Measurements from ENCODE around the gene PFKFB2. TPM values are rescaled to one million over a fixed set of nuclear protein-coding genes. Genes with fewer than 3 reads are reported as not detected.
"Not testable (repeated sequence)": the region's sequence is repeated elsewhere in the genome, so short reads cannot be mapped to it uniquely, and the experiment has no call there.

The PFKFB2 gene
- total RNA-seq, 4 donors from 2014 or later = 44.6 to 150 (median 116) TPM

DNA sequence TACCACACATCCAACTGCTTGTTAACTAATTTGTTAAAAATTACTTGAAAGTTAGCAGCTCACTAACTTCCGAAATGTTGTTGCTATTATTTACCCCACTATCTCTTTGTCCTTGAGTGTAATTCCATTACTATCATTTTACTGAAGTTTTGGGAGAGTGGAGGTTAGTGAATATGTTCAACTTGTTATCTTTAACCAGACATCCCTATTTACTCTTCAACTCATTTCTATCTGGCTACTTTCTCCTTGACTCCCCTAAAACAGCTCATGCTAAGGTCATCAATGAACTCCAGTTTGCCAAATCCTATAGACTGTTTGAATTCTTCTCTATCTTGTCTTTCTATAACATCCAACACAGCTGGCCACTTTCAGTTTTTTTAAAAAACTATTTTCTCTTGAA, 16.2 kb upstream of the PFKFB2 start:
- TF ChIP-seq POLR2A (IDR thresholded peaks at IDR 0.05) (no peak), CTCF (IDR thresholded peaks at IDR 0.05) (no peak)

DNA sequence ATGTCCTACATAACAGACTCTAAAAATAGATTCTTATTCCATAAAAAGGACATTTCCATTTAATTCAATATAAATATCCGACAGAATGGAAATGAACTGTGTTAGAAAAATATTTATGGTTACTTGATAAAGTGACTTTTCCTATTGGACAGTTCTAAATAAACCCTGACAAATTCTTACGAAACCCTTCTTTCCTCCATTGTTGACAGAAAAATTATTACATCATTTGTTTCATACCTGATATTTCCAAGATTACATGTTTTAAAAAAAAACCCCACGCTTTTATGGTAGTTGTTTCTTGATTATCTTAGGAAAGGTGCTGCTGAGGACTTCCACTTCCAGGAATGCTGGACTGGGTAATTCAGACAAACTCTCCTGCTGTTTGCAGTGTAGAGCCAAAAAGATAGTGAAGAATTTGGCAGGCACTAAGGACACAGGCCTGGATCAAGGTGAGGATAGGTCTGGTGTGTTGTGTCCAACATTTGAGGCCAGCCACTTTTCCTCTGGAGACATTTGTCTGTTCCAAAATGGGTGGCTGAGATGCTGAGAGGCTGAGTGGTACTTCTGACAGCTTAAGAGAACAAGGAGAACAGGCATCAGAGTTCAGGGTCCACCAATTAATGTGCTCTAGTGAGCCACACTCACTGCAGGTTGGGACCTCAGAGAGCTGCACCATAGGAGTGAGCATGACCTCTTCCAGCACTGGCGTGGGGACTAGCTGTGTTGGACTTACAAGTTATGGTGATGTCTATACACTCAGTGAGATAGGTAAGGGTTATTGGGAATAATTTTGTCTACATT, 13.5 kb upstream of the PFKFB2 start:
- Histone ChIP-seq H3K27ac (no peak overlapping the region), H3K27me3 (no peaks in the 10 kb centered on the region), H3K4me1 (no peaks in the 10 kb centered on the region), H3K36me3 (no peaks in the 10 kb centered on the region), H3K9me3 (no peaks in the 10 kb centered on the region), H3K4me3 (no peak overlapping the region)
- no peak for DNase-seq
- no peak for TF ChIP-seq POLR2A (IDR thresholded peaks at IDR 0.05)

More for the DNA sequence above, 16.2 kb upstream of the PFKFB2 start:
- H3K27ac ChIP-seq = no peak overlapping the region
- no peaks in the 10 kb centered on the region for H3K36me3 ChIP-seq
- no peaks in the 10 kb centered on the region for H3K4me1 ChIP-seq
- no peak overlapping the region for H3K4me3 ChIP-seq
- H3K9me3 ChIP-seq = no peaks in the 10 kb centered on the region
- DNase-seq = no peak
- no peaks in the 10 kb centered on the region for H3K27me3 ChIP-seq

- no peak for TF ChIP-seq CTCF (IDR thresholded peaks at IDR 0.05)
- no peak for TF ChIP-seq POLR2A (IDR thresholded peaks at IDR 0.05)
- DNase-seq = no peak
- H3K36me3 ChIP-seq = no peaks in the 10 kb centered on the region
- H3K27ac ChIP-seq = no peak overlapping the region
- no peaks in the 10 kb centered on the region for H3K4me1 ChIP-seq
- no peaks in the 10 kb centered on the region for H3K27me3 ChIP-seq
- no peaks in the 10 kb centered on the region for H3K9me3 ChIP-seq
- no peak overlapping the region for H3K4me3 ChIP-seq
Measured at GRCh38 chr1:207040181-207040533, 12.9 kb upstream of the PFKFB2 start.

DNA sequence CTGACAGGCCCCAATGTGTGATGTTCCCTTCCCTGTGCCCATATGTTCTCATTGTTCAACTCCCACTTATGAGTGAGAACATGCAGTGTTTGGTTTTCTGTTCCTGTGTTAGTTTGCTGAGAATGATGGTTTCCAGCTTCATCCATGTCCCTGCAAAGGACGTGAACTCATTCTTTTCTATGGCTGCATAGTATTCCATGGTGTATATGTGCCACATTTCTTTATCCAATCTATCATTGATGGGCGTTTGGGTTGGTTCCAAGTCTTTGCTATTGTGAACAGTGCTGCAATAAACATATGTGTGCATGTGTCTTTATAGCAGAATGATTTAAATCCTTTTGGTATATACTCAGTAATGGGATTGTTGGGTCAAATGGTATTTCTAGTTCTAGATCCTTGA, 11.7 kb upstream of the PFKFB2 start:
- not testable (repeated sequence) for H3K27ac ChIP-seq, DNase-seq, H3K36me3 ChIP-seq, H3K4me3 ChIP-seq, H3K27me3 ChIP-seq, H3K9me3 ChIP-seq
- H3K4me1 ChIP-seq = peaks cover 0 to 12% (median 0%) of the 10 kb centered on the region in 4 donors

DNA sequence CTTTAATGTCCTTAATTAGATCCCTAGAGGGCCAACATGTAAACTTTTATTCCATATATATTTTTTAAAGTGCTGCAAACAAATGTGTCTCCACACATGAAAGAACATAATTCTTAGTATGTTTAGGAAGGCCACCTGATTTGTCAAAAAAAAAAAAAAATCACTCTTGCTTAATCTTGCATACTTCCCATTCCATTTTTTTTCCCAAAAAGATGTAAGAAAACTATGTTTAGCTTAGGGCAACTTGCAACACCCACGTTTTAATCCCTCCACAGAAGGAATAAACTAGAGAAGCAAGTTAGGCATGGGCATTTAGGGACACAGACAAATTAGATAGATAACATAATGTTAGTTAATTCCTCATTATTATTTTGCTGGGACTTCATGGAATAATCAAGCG, 7.6 kb upstream of the PFKFB2 start:
- peaks cover 0 to 32% (median 0%) of the 10 kb centered on the region in 4 donors for H3K4me1 ChIP-seq
- H3K27me3 ChIP-seq = no peaks in the 10 kb centered on the region
- H3K9me3 ChIP-seq = no peaks in the 10 kb centered on the region
- DNase-seq = no peak
- no peak for TF ChIP-seq POLR2A (IDR thresholded peaks at IDR 0.05)
- TF ChIP-seq CTCF (IDR thresholded peaks at IDR 0.05) = no peak
- peaks cover 0 to 14% (median 0%) of the 10 kb centered on the region in 3 donors for H3K36me3 ChIP-seq
- no peak overlapping the region for H3K27ac ChIP-seq
- no peak overlapping the region for H3K4me3 ChIP-seq

DNA sequence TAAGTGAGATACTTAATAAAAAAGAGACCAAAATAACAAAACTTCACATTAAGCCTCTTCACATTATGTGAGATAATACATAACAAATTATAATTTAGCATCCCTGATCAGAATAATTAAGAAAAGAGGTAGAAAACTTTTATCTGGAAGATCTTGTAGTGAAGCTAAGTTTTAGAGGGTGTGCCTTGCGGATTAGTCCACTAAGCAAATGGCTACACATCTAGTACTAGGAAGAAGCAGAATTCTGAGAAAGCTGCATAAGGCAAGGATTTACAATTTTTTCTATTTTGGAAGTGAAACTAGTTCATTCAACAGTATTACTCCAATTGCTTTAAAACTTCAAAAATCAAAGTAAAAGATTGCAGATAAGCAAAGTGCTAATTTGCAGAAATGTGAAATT, 5.6 kb upstream of the PFKFB2 start:
- Histone ChIP-seq H3K27ac (no peak overlapping the region), H3K27me3 (no peaks in the 10 kb centered on the region), H3K4me3 (no peak overlapping the region), H3K36me3 (peaks cover 0 to 14% (median 0%) of the 10 kb centered on the region in 3 donors), H3K4me1 (peaks cover 0 to 36% (median 0%) of the 10 kb centered on the region in 4 donors), H3K9me3 (no peaks in the 10 kb centered on the region)
- no peak for DNase-seq
- TF ChIP-seq POLR2A (IDR thresholded peaks at IDR 0.05) (no peak), CTCF (IDR thresholded peaks at IDR 0.05) (no peak)
